IMR-90 (cell line): ENCODE results near the gene CASP1. TPM values are rescaled to one million over a fixed set of nuclear protein-coding genes. Genes with fewer than 3 reads are reported as not detected.

Source experiments
- ATAC-seq: fragments of 200-7000 bp; cut with Tn5 transposase; 2 replicates; pipeline ENCODE4 v1.9.1; 2020; ENCODE audit warnings: low read depth, mild to moderate bottlenecking, moderate library complexity
- BruUV-seq: library from RNA; stranded (reverse); fragments of 400-500 nt; replicated peaks from 2 replicates; lab custom pipeline; 2021; lab: Mats Ljungman, UMichigan
- CTCF ChIA-PET: fragments of 300-600 bp; formaldehyde crosslinking; extraction: SDS; loops from one replicate; lab custom pipeline; 2021; ENCODE audit warnings: antibody characterized with exemption; lab: Yijun Ruan, JAX
- POLR2A ChIA-PET: fragments of 300-600 bp; sonication (Branson Sonifier 250); formaldehyde crosslinking; loops from one replicate; lab custom pipeline; 2022; ENCODE audit warnings: antibody characterized with exemption; ENCODE audit not compliant: unreplicated experiment; lab: Charles Lee
- DNase-seq: peaks from one replicate; pipeline ENCODE4 v3.0.0; 2013
- H2AFZ ChIP-seq: replicated peaks from 2 replicates; pipeline ENCODE3; 2013; ENCODE audit warnings: low read length, mild to moderate bottlenecking; ENCODE audit not compliant: poor library complexity
- H2AK5ac ChIP-seq: 2 replicates; pipeline ENCODE4 v1.6.1; 2013; ENCODE audit warnings: low read depth, low read length, inconsistent platforms
- H2AK9ac ChIP-seq: replicated peaks from 2 replicates; pipeline ENCODE3; 2013; ENCODE audit warnings: mild to moderate bottlenecking, low read depth, low read length, moderate library complexity; ENCODE audit not compliant: poor library complexity
- H2BK120ac ChIP-seq: 2 replicates; pipeline ENCODE4 v1.6.1; 2013; ENCODE audit warnings: low read depth, low read length, inconsistent platforms
- H2BK15ac ChIP-seq: 3 replicates; pipeline ENCODE4 v1.6.1; 2013; ENCODE audit warnings: low read depth, low read length, inconsistent platforms
- H2BK20ac ChIP-seq: 2 replicates; pipeline ENCODE4 v1.6.1; 2013; ENCODE audit warnings: low read depth, mild to moderate bottlenecking, inconsistent platforms, low read length, moderate library complexity
- H2BK5ac ChIP-seq: 2 replicates; pipeline ENCODE4 v1.6.1; 2013; ENCODE audit warnings: mild to moderate bottlenecking, low read depth, low read length, inconsistent platforms; ENCODE audit not compliant: poor library complexity, severe bottlenecking
- H3K14ac ChIP-seq: replicated peaks from 2 replicates; pipeline ENCODE4 v1.6.1; 2013; ENCODE audit warnings: low read depth, low read length, inconsistent platforms
- H3K18ac ChIP-seq: 2 replicates; pipeline ENCODE4 v1.6.1; 2013; ENCODE audit warnings: low read depth, low read length, control low read depth
- H3K23ac ChIP-seq: 2 replicates; pipeline ENCODE4 v1.6.1; 2013; ENCODE audit warnings: low read depth, low read length, inconsistent platforms
- H3K27ac ChIP-seq: 2 replicates; pipeline ENCODE4 v1.5.1; 2013; ENCODE audit warnings: mild to moderate bottlenecking, control low read depth, low read length; ENCODE audit not compliant: insufficient read depth
- H3K27me3 ChIP-seq: 2 replicates; pipeline ENCODE4 v1.6.1; 2013; ENCODE audit warnings: low read length; ENCODE audit not compliant: control insufficient read depth, insufficient read depth
- H3K36me3 ChIP-seq: 2 replicates; pipeline ENCODE4 v1.6.1; 2013; ENCODE audit warnings: low read length, mixed read lengths; ENCODE audit not compliant: control insufficient read depth, insufficient read depth
- H3K4ac ChIP-seq: 2 replicates; pipeline ENCODE4 v1.6.1; 2013; ENCODE audit warnings: low read depth, low read length, inconsistent platforms
- H3K4me1 ChIP-seq: 2 replicates; pipeline ENCODE4 v1.6.1; 2013; ENCODE audit warnings: low read length, mixed read lengths; ENCODE audit not compliant: control insufficient read depth, insufficient read depth
- H3K4me2 ChIP-seq: 2 replicates; pipeline ENCODE4 v1.6.1; 2013; ENCODE audit warnings: low read depth, mild to moderate bottlenecking, control low read depth, low read length, moderate library complexity
- H3K4me3 ChIP-seq: 2 replicates; pipeline ENCODE4 v1.5.1; 2013; ENCODE audit warnings: low read depth, mild to moderate bottlenecking, control low read depth, low read length, moderate library complexity; ENCODE audit not compliant: insufficient read depth
- H3K56ac ChIP-seq: 2 replicates; pipeline ENCODE4 v1.6.1; 2013; ENCODE audit warnings: low read length, inconsistent platforms; ENCODE audit not compliant: insufficient read depth; ENCODE audit errors: extremely low read depth
- H3K79me1 ChIP-seq, 2 experiments: 2 replicates each; pipeline ENCODE4 v1.6.1; 2013; ENCODE audit warnings: low read length in 2 of 2, inconsistent platforms in 1 of 2, low read depth in 1 of 2
- H3K9ac ChIP-seq: 2 replicates; pipeline ENCODE4 v1.6.1; 2013; ENCODE audit warnings: low read depth, low read length, control low read depth
- H3K9me1 ChIP-seq: 2 replicates; pipeline ENCODE4 v1.6.1; 2013; ENCODE audit warnings: low read length, inconsistent platforms; ENCODE audit not compliant: insufficient read depth
- H3K9me3 ChIP-seq: 2 replicates; pipeline ENCODE4 v1.6.1; 2013; ENCODE audit warnings: low read length; ENCODE audit not compliant: control insufficient read depth, insufficient read depth
- H4K20me1 ChIP-seq: 2 replicates; pipeline ENCODE4 v1.6.1; 2013; ENCODE audit warnings: low read length, inconsistent platforms; ENCODE audit not compliant: insufficient read depth
- H4K5ac ChIP-seq: 2 replicates; pipeline ENCODE4 v1.6.1; 2013; ENCODE audit warnings: mild to moderate bottlenecking, low read depth, low read length, control low read depth
- H4K8ac ChIP-seq, 2 experiments: 2 replicates each; pipeline ENCODE4 v1.6.1; 2013; ENCODE audit warnings: low read depth in 2 of 2, low read length in 2 of 2, control low read depth in 1 of 2, inconsistent platforms in 1 of 2
- H4K91ac ChIP-seq: 2 replicates; pipeline ENCODE4 v1.6.1; 2013; ENCODE audit warnings: low read depth, low read length, inconsistent platforms; ENCODE audit not compliant: insufficient read depth
- BHLHE40 ChIP-seq: fragments of 150-350 bp; IDR thresholded peaks from 2 replicates; pipeline ENCODE4 v1.6.1; 2016; ENCODE audit warnings: mild to moderate bottlenecking, low read depth, low read length
- CEBPB ChIP-seq: IDR thresholded peaks from 2 replicates; pipeline ENCODE4 v1.6.1; 2012; ENCODE audit warnings: low read depth, low read length, improper control_type of control experiment
- CHD1 ChIP-seq: IDR thresholded peaks from 2 replicates; pipeline ENCODE4 v1.6.1; 2012; ENCODE audit warnings: low read depth, low read length, improper control_type of control experiment
- FOS ChIP-seq: fragments of 150-350 bp; IDR thresholded peaks from 2 replicates; pipeline ENCODE4 v1.6.1; 2016; ENCODE audit warnings: low read depth, low read length
- MAFK ChIP-seq: IDR thresholded peaks from 2 replicates; pipeline ENCODE4 v1.6.1; 2012; ENCODE audit warnings: low read depth, low read length, improper control_type of control experiment
- MAZ ChIP-seq: IDR thresholded peaks from 2 replicates; pipeline ENCODE4 v1.6.1; 2012; ENCODE audit warnings: low read depth, mild to moderate bottlenecking, low read length, improper control_type of control experiment, moderate library complexity, borderline replicate concordance
- MXI1 ChIP-seq: IDR thresholded peaks from 2 replicates; pipeline ENCODE4 v1.6.1; 2012; ENCODE audit warnings: low read depth, mild to moderate bottlenecking, low read length, moderate library complexity, borderline replicate concordance
- NFE2L2 ChIP-seq: fragments of 150-350 bp; IDR thresholded peaks from 2 replicates; pipeline ENCODE4 v1.6.1; 2016; ENCODE audit warnings: low read depth, mild to moderate bottlenecking, low read length
- POLR2A ChIP-seq: IDR thresholded peaks from 2 replicates; pipeline ENCODE4 v1.6.1; 2012; ENCODE audit warnings: mild to moderate bottlenecking, low read depth, low read length
- RAD21 ChIP-seq: IDR thresholded peaks from 2 replicates; pipeline ENCODE4 v1.6.1; 2012; ENCODE audit warnings: low read length, improper control_type of control experiment
- RCOR1 ChIP-seq: IDR thresholded peaks from 2 replicates; pipeline ENCODE4 v1.6.1; 2012; ENCODE audit warnings: mild to moderate bottlenecking, low read length, improper control_type of control experiment; ENCODE audit not compliant: insufficient replicate concordance
- RFX5 ChIP-seq: IDR thresholded peaks from 2 replicates; pipeline ENCODE4 v1.8.0; 2012; ENCODE audit warnings: low read depth, mild to moderate bottlenecking, low read length, moderate library complexity
- SMC3 ChIP-seq: fragments of 150-350 bp; IDR thresholded peaks from 2 replicates; pipeline ENCODE4 v1.6.1; 2016; ENCODE audit warnings: low read depth, mild to moderate bottlenecking, antibody characterized with exemption, low read length, moderate library complexity
- WGBS, 2 experiments: methylation state at CpG; one replicate each; pipeline versions ENCODE4 v1.1.5 to v1.1.7; 2013; ENCODE audit warnings: missing lambda C conversion rate in 2 of 2; ENCODE audit not compliant: insufficient read length in 1 of 2; ENCODE audit errors: extremely low coverage in 2 of 2; 5-methylcytosine and 5-hydroxymethylcytosine counted together
- dilution Hi-C: fragments of 300-500 bp; cut with HindIII; formaldehyde crosslinking; loops from one replicate; pipeline ENCODE4 v1.14.3; 2018; ENCODE audit warnings: low sequenced_read_pairs; ENCODE audit not compliant: unreplicated experiment
- in situ Hi-C: fragments of 300-500 bp; cut with MboI; formaldehyde crosslinking; loops from 3 replicates; pipeline ENCODE4 v1.14.3; 2019; ENCODE audit warnings: low sequenced_read_pairs, inconsistent platforms, mixed read lengths
- intact Hi-C: fragments of 100-400 bp; cut with micrococcal nuclease; formaldehyde crosslinking; loops from 2 replicates; pipeline ENCODE4 v1.10.0; 2022
- polyA plus RNA-seq, 3 experiments: library from polyadenylated mRNA; depleted of rRNA; stranded (reverse); fragments of >200 nt; gene quantifications; 2 replicates each; pipeline ENCODE4 v1.2.3, GENCODE V29; 2012; ENCODE audit warnings: low replicate concordance in 1 of 3
- total RNA-seq: library from RNA; depleted of rRNA; stranded (reverse); fragments of >200 nt; gene quantifications from 2 replicates; pipeline ENCODE4 v1.2.3, GENCODE V29; 2012
- TF ChIP-seq, protein P1 (sequence below): fragments of 150-350 bp; IDR thresholded peaks from 2 replicates; pipeline ENCODE4 v1.6.1; 2016; ENCODE audit warnings: low read depth, mild to moderate bottlenecking, low read length, moderate library complexity, borderline replicate concordance
- TF ChIP-seq, protein P2 (sequence below): conservative IDR thresholded peaks from 2 replicates; pipeline ENCODE4 v1.5.1; 2012; ENCODE audit warnings: mild to moderate bottlenecking, low read depth, low read length, improper control_type of control experiment
- TF ChIP-seq, protein P3 (sequence below): fragments of 150-350 bp; IDR thresholded peaks from 2 replicates; pipeline ENCODE4 v1.6.1; 2017; ENCODE audit warnings: mild to moderate bottlenecking, antibody characterized with exemption, low read length, low read depth

Gene CASP1
- total and polyA plus RNA-seq, 2 of the 4 experiments (the other 2 are of a cell fraction) = 12.5 to 31.2 TPM

DNA sequence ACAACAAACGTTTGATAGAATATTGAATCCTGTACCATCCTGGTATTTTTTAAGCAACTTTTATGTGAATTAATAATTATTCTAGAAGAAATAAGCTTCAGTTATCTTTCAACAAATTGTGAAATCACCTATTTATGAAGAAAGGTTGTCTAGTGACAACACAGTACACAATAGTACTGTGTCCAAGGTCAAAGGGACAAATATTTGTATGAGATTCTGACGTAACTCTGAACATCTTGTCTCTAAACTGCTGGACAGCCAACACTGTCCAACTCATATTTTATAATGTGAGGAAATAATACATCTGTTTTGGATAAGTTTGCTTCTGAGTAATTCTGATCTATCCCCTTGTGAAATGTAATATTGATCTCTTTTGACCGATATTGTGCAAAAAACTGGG is 30.9 kb downstream of the CASP1 start:
- H3K4me1 ChIP-seq = peaks cover 3% of the 10 kb centered on the region

More for the DNA sequence above, 30.9 kb downstream of the CASP1 start:
- Histone ChIP-seq H2BK15ac (no peak overlapping the region; the same call in 2 of the 3 replicates), H3K56ac (no peak overlapping the region), H2BK5ac (no peak overlapping the region), H3K23ac (no peak overlapping the region), H4K5ac (no peak overlapping the region), H2AK5ac (no peak overlapping the region), H4K8ac (no peak overlapping the region), H3K4me2 (no peak overlapping the region), H3K18ac (no peak overlapping the region), H4K91ac (no peak overlapping the region), H3K9me3 (no peaks in the 10 kb centered on the region), H3K79me1 (no peaks in the 10 kb centered on the region), H2AFZ (no peak overlapping the region), H3K4me3 (no peak overlapping the region), H4K20me1 (no peaks in the 10 kb centered on the region), H3K27me3 (no peaks in the 10 kb centered on the region), H3K4ac (no peak overlapping the region), H2AK9ac (no peak overlapping the region), H3K9me1 (no peaks in the 10 kb centered on the region; the same call in 1 of the 2 replicates), H3K9ac (no peak overlapping the region), H2BK20ac (no peak overlapping the region; the same call in 1 of the 2 replicates), H3K36me3 (no peaks in the 10 kb centered on the region), H2BK120ac (no peak overlapping the region), H3K27ac (no peak overlapping the region), H3K14ac (no peak overlapping the region)
- ChIA-PET CTCF (interaction anchor here (0.8 kb wide), 1 partner anchor 388 kb away, joined by 3 read pairs; no protein-coding TSS in a partner anchor), POLR2A (no interaction called here)
- in situ Hi-C loops = no loop called here
- no peak for DNase-seq
- no CpG with 5 or more reads among the region's 3 CpGs for whole genome bisulfite sequencing, 2 experiments
- intact Hi-C loops = no loop called here
- TF ChIP-seq, protein P1, sequence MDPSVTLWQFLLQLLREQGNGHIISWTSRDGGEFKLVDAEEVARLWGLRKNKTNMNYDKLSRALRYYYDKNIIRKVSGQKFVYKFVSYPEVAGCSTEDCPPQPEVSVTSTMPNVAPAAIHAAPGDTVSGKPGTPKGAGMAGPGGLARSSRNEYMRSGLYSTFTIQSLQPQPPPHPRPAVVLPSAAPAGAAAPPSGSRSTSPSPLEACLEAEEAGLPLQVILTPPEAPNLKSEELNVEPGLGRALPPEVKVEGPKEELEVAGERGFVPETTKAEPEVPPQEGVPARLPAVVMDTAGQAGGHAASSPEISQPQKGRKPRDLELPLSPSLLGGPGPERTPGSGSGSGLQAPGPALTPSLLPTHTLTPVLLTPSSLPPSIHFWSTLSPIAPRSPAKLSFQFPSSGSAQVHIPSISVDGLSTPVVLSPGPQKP = no peak
- TF ChIP-seq RFX5 (no peak), MAZ (no peak), RCOR1 (no peak), MAFK (no peak), POLR2A (no peak), CHD1 (no peak), BHLHE40 (no peak), FOS (no peak), SMC3 (no peak), RAD21 (no peak), MXI1 (no peak), CEBPB (no peak), NFE2L2 (no peak)
- TF ChIP-seq, protein P2, sequence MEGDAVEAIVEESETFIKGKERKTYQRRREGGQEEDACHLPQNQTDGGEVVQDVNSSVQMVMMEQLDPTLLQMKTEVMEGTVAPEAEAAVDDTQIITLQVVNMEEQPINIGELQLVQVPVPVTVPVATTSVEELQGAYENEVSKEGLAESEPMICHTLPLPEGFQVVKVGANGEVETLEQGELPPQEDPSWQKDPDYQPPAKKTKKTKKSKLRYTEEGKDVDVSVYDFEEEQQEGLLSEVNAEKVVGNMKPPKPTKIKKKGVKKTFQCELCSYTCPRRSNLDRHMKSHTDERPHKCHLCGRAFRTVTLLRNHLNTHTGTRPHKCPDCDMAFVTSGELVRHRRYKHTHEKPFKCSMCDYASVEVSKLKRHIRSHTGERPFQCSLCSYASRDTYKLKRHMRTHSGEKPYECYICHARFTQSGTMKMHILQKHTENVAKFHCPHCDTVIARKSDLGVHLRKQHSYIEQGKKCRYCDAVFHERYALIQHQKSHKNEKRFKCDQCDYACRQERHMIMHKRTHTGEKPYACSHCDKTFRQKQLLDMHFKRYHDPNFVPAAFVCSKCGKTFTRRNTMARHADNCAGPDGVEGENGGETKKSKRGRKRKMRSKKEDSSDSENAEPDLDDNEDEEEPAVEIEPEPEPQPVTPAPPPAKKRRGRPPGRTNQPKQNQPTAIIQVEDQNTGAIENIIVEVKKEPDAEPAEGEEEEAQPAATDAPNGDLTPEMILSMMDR = no peak
- TF ChIP-seq, protein P3, sequence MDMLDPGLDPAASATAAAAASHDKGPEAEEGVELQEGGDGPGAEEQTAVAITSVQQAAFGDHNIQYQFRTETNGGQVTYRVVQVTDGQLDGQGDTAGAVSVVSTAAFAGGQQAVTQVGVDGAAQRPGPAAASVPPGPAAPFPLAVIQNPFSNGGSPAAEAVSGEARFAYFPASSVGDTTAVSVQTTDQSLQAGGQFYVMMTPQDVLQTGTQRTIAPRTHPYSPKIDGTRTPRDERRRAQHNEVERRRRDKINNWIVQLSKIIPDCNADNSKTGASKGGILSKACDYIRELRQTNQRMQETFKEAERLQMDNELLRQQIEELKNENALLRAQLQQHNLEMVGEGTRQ = no peak
- dilution Hi-C loops = no loop called here
- no peak for ATAC-seq
- BruUV-seq = no TSS peak
